B cell (primary cell): ENCODE results near the gene RAI14. TPM values are rescaled to one million over a fixed set of nuclear protein-coding genes. Genes with fewer than 3 reads are reported as not detected.

ENCODE experiments used
- ATAC-seq: fragments of 200-7000 bp; cut with Tn5 transposase; one replicate; pipeline ENCODE4 v1.10.0; 2021; ENCODE audit warnings: low read depth, mild to moderate bottlenecking, moderate number of reproducible peaks, moderate library complexity
- CTCF ChIA-PET: fragments of 350-600 bp; sonication (Branson Sonifier 250); formaldehyde crosslinking; loops from one replicate; lab custom pipeline; 2021; ENCODE audit warnings: antibody characterized with exemption, inconsistent platforms; lab: Charles Lee
- POLR2A ChIA-PET: fragments of 350-600 bp; sonication (Branson Sonifier 250); formaldehyde crosslinking; loops from one replicate; lab custom pipeline; 2021; ENCODE audit warnings: antibody characterized with exemption; lab: Charles Lee
- DNase-seq: peaks from one replicate; pipeline ENCODE4 v3.0.0; 2013
- H2AFZ ChIP-seq: 2 replicates; pipeline ENCODE4 v1.6.1; 2012; ENCODE audit warnings: mild to moderate bottlenecking, low read depth, low read length; ENCODE audit not compliant: insufficient read depth, poor library complexity, severe bottlenecking
- H3K27ac ChIP-seq, 2 donors: 1 replicate in 1 of 2; 2 replicates in 1 of 2; pipeline ENCODE4 v1.5.1; 2012 to 2013; ENCODE audit warnings: low read length in 2 of 2, mild to moderate bottlenecking in 2 of 2, moderate library complexity in 1 of 2
- H3K27me3 ChIP-seq, 4 experiments: fragments of 200-600 bp in 1 of 4; sonication (generic) in 1 of 4; replicated peaks in 1 of 4; 1 replicate in 2 of 4; 2 replicates in 2 of 4; pipeline versions ENCODE4 v1.6.1 to v1.7.0; 2013 to 2016; ENCODE audit warnings: low read length in 3 of 4, mild to moderate bottlenecking in 2 of 4, mixed read lengths in 1 of 4, moderate library complexity in 1 of 4; ENCODE audit not compliant: insufficient read depth in 4 of 4, control insufficient read depth in 3 of 4; ENCODE audit errors: control extremely low read depth in 1 of 4
- H3K36me3 ChIP-seq, 2 experiments: replicated peaks in 1 of 2; 1 replicate in 1 of 2; 2 replicates in 1 of 2; pipeline versions ENCODE4 v1.6.1 to v1.7.1; 2013; ENCODE audit warnings: low read length in 1 of 2; ENCODE audit not compliant: insufficient read depth in 2 of 2, control insufficient read depth in 1 of 2; ENCODE audit errors: control extremely low read depth in 1 of 2, extremely low read depth in 1 of 2
- H3K4me1 ChIP-seq, 2 donors: fragments of 200-600 bp in 1 of 2; sonication (generic) in 1 of 2; 1 replicate in 1 of 2; 2 replicates in 1 of 2; pipeline versions ENCODE4 v1.5.1 to v1.6.1; 2013 to 2017; ENCODE audit warnings: low read length in 2 of 2; ENCODE audit not compliant: control insufficient read depth in 2 of 2, insufficient read depth in 2 of 2
- H3K4me2 ChIP-seq: replicated peaks from 2 replicates; pipeline ENCODE3; 2012; ENCODE audit warnings: mild to moderate bottlenecking, low read depth, low read length; ENCODE audit not compliant: poor library complexity, severe bottlenecking
- H3K4me3 ChIP-seq, 5 experiments: fragments of 200-600 bp in 1 of 5; sonication (generic) in 1 of 5; 1 replicate in 3 of 5; 2 replicates in 2 of 5; pipeline versions ENCODE4 v1.5.1 to v1.7.0; 2011 to 2016; ENCODE audit warnings: low read length in 4 of 5, mild to moderate bottlenecking in 4 of 5, low read depth in 2 of 5, control low read depth in 1 of 5, moderate library complexity in 1 of 5; ENCODE audit not compliant: insufficient read depth in 1 of 5; ENCODE audit errors: control extremely low read depth in 1 of 5, extremely low read depth in 1 of 5
- H3K79me2 ChIP-seq: fragments of 200-600 bp; sonication (generic); one replicate; pipeline ENCODE4 v1.6.0; 2016; ENCODE audit warnings: low read length; ENCODE audit not compliant: control insufficient read depth, insufficient read depth
- H3K9ac ChIP-seq: fragments of 200-600 bp; sonication (generic); 2 replicates; pipeline ENCODE4 v1.6.1; 2017; ENCODE audit warnings: mild to moderate bottlenecking, low read length, moderate library complexity
- H3K9me3 ChIP-seq, 3 donors: one replicate each; pipeline versions ENCODE4 v1.6.1 to v1.7.1; 2013; ENCODE audit warnings: low read length in 2 of 3; ENCODE audit not compliant: control insufficient read depth in 2 of 3, insufficient read depth in 1 of 3; ENCODE audit errors: control extremely low read depth in 1 of 3
- H4K20me1 ChIP-seq: 2 replicates; pipeline ENCODE4 v1.6.0; 2012; ENCODE audit warnings: mild to moderate bottlenecking, low read length; ENCODE audit not compliant: insufficient read depth, control insufficient read depth, poor library complexity, severe bottlenecking
- H3K27ac Mint-ChIP-seq: one replicate; pipeline ENCODE4 v1.8.0; 2021; ENCODE audit warnings: mixed read lengths
- H3K27me3 Mint-ChIP-seq: one replicate; pipeline ENCODE4 v1.8.0; 2021; ENCODE audit warnings: mixed read lengths
- H3K4me1 Mint-ChIP-seq: one replicate; pipeline ENCODE4 v1.8.0; 2021; ENCODE audit warnings: mixed read lengths
- H3K4me3 Mint-ChIP-seq: one replicate; pipeline ENCODE4 v1.8.0; 2021; ENCODE audit warnings: mixed read lengths
- H3K9me3 Mint-ChIP-seq: one replicate; pipeline ENCODE4 v1.8.0; 2022; ENCODE audit warnings: mixed read lengths; ENCODE audit not compliant: insufficient read depth
- CTCF ChIP-seq: fragments of 200-600 bp; IDR thresholded peaks from one replicate; pipeline ENCODE4 v1.8.0; 2022; ENCODE audit warnings: antibody characterized with exemption, mild to moderate bottlenecking
- EZH2 ChIP-seq: IDR thresholded peaks from 2 replicates; pipeline ENCODE4 v1.6.1; 2012; ENCODE audit warnings: borderline replicate concordance, low read depth, mild to moderate bottlenecking, moderate library complexity, low read length; ENCODE audit not compliant: insufficient read depth, poor library complexity, severe bottlenecking
- WGBS: methylation state at CpG from one replicate; pipeline ENCODE4 v1.1.5; 2013; ENCODE audit warnings: missing lambda C conversion rate; ENCODE audit not compliant: insufficient coverage; 5-methylcytosine and 5-hydroxymethylcytosine counted together
- intact Hi-C: fragments of 100-400 bp; cut with micrococcal nuclease; formaldehyde crosslinking; loops from one replicate; pipeline ENCODE4 v1.10.0; 2022
- polyA plus RNA-seq: library from polyadenylated mRNA; depleted of rRNA; stranded (reverse); fragments of >200 nt; gene quantifications from 2 replicates; pipeline ENCODE4 v1.2.3, GENCODE V29; 2012
- total RNA-seq, 2 donors: library from RNA; stranded (reverse); fragments of 120-200 nt in 1 of 2; gene quantifications; 1 replicate in 1 of 2; 2 replicates in 1 of 2; pipeline versions ENCODE4 v1.2.3 to v1.2.4, GENCODE V29; 2013 to 2022

RAI14 gene
- total and polyA plus RNA-seq, 2 donors (not counting 1 experiment from before 2014, with no cell fraction given), result 0.55 to 1.9 TPM

DNA sequence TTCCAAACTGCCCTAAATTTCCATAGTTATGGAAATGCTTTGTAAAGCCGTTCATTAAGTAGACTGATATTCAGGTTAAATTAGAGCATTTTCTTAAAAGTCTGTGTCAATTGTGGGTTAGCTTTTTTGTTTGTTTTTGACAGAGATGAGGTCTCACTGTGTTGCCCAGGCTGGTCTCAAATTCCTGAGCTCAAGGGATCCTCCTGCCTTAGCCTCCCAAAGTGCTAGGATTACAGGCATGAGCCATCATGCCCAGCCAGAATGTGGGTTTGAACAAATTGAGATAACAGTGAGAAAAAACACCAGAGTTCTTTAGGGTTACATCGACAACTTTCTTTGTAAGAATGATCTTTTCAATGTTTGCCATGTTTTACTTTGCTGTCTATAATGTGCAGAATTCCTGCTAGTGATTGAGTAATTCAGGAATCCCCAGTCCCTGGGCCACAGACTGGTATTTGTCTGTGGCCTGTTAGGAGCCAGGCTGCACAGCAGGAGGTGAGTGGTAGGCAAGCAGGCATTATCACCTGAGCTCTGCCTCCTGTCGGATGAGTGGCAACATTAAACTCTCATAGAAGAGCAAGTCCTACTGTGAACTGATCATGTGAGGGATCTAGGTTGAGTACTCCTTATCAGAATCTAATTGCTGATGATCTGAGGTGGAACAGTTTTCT, 80.5 kb downstream of the RAI14 start:
- 100% methylated on average over 3 of the region's 3 CpGs for WGBS
- no peaks in the 10 kb centered on the region for H3K36me3 ChIP-seq

DNA sequence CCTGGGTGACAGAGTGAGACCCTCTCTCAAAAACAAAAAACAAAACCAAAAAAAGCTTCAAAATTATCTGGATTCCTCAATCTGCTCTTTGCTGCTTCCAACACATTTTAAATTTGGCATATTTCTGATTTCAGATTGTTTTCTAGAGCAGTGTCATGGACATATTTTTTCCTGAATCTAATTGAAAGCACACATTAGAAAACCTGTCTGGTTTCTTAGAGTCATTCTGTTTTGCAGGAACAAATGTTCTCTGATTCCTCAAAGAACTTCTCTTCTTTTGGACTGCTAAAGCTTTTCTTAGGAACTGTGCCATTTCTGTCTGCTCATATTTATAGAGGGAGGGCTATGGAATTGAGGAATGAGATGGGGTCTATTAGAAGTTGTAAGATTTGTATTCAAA, 81.6 kb downstream of the RAI14 start:
- Mint-ChIP-seq H3K27ac (no peak overlapping the region), H3K4me1 (peaks cover 15% of the 10 kb centered on the region), H3K4me3 (no peak overlapping the region), H3K9me3 (peaks cover 8% of the 10 kb centered on the region), H3K27me3 (no peaks in the 10 kb centered on the region)
- Histone ChIP-seq H3K79me2 (no peaks in the 10 kb centered on the region), H3K9me3 (peaks cover 0 to 3% (median 0%) of the 10 kb centered on the region in 3 donors), H3K27ac (no peak overlapping the region), H3K27me3 (no peaks in the 10 kb centered on the region), H3K4me1 (peaks cover 11 to 12% of the 10 kb centered on the region in 2 donors), H4K20me1 (no peaks in the 10 kb centered on the region), H3K4me2 (no peak overlapping the region), H2AFZ (no peak overlapping the region), H3K9ac (no peak overlapping the region), H3K4me3 (no peak overlapping the region), H3K36me3 (no peaks in the 10 kb centered on the region)
- TF ChIP-seq CTCF (no peak), EZH2 (no peak)
- DNase-seq (no peak), ATAC-seq (no peak)
- ChIA-PET CTCF (no interaction called here), POLR2A (no interaction called here)
- intact Hi-C loops, result no loop called here

More for the DNA sequence above, 80.5 kb downstream of the RAI14 start:
- H3K4me3 ChIP-seq, result no peak overlapping the region
- H3K27me3 ChIP-seq, result no peaks in the 10 kb centered on the region
- H3K27ac Mint-ChIP-seq, result no peak overlapping the region
- intact Hi-C loops, result no loop called here
- peaks cover under 1% of the 10 kb centered on the region in 2 donors for H3K4me1 ChIP-seq
- no peak overlapping the region for H2AFZ ChIP-seq
- ChIA-PET CTCF (no interaction called here), POLR2A (no interaction called here)
- ATAC-seq, result no peak
- no peak overlapping the region for H3K27ac ChIP-seq
- H4K20me1 ChIP-seq, result no peaks in the 10 kb centered on the region
- TF ChIP-seq EZH2 (no peak), CTCF (no peak)
- no peaks in the 10 kb centered on the region for H3K79me2 ChIP-seq
- no peak overlapping the region for H3K4me2 ChIP-seq
- DNase-seq, result no peak
- no peak overlapping the region for H3K4me3 Mint-ChIP-seq
- peaks cover 3% of the 10 kb centered on the region for H3K9me3 Mint-ChIP-seq
- H3K9me3 ChIP-seq, result no peaks in the 10 kb centered on the region
- H3K27me3 Mint-ChIP-seq, result no peaks in the 10 kb centered on the region
- peaks cover 5% of the 10 kb centered on the region for H3K4me1 Mint-ChIP-seq
- H3K9ac ChIP-seq, result no peak overlapping the region
